ENCODE data around the gene TLX3. TPM values are rescaled to one million over a fixed set of nuclear protein-coding genes. Genes with fewer than 3 reads are reported as not detected.
A peak's percentile ranks its signal among the peaks of the same experiment; 100 is the strongest.

TLX3 gene
- polyA plus RNA-seq, 1 donor (not counting 4 experiments of a cell fraction or from before 2014, with no cell fraction given) = not detected

DNA sequence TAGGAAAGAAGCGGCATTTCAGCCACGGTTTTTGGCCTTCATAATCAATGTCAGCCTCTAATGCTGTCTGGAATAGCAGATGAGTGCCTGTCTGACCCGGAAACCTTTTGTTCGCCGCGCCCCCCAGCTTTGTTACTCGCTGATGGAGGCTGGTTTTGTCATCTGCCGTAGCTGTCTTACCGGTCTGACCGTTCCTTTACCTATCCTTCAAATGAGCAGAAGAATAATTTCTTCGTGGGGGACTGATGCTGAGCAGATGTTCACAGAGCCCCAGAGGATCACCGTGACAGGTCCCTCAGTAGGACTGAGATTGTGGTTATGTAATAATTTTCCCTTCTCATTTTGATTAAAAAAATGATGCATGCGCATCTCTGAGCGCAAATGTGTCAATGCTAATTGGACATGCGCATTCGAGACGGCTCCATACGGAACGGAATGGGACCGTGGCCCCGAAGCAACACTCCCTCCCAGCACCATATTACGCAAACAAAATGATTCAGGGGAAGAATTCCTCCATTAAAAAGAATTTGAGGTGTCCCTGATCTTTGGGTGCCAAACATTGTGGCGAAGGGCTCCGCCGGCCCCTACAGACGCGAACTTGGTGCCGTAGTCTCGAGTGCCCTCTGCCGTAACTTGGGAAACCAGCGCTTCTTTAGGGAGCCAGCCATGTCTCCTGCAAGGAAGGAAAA lies 27.6 kb downstream of the TLX3 start:
- Histone ChIP-seq H3K4me3 (ENCODE audit: control insufficient read depth in 2 of 3, extremely low read depth in 1 of 3, insufficient read depth in 2 of 3, low read depth in 1 of 3, low read length in 3 of 3) (peak overlapping the region; percentile 42 to 70 (median 68)), H3K4me2 (ENCODE audit: control insufficient read depth, extremely low read depth, insufficient read depth, low read depth, low read length) (peak overlapping the region; percentile 90), H3K9me1 (ENCODE audit: control insufficient read depth, extremely low read depth, insufficient read depth, low read length) (no peaks in the 10 kb centered on the region), H3K4me1 (ENCODE audit: control insufficient read depth, extremely low read depth, insufficient read depth, low read length) (no peaks in the 10 kb centered on the region), H3K27ac (ENCODE audit: control insufficient read depth, insufficient read depth, low read length) (no peak overlapping the region), H3K36me3 (ENCODE audit: control insufficient read depth in 2 of 2, extremely low read depth in 1 of 2, insufficient read depth in 2 of 2, low read length in 2 of 2) (no peaks in the 10 kb centered on the region), H4K20me1 (ENCODE audit: control insufficient read depth, extremely low read depth, insufficient read depth, low read length) (no peaks in the 10 kb centered on the region), H3K9ac (ENCODE audit: control insufficient read depth, extremely low read depth, insufficient read depth, low read length) (no peak overlapping the region), H2AFZ (ENCODE audit: control insufficient read depth, low read length) (peak overlapping the region; percentile 92), H3K79me2 (ENCODE audit: control insufficient read depth, insufficient read depth, low read length) (no peaks in the 10 kb centered on the region), H3K27me3 (ENCODE audit: control insufficient read depth, extremely low read depth, insufficient read depth, low read length) (peaks cover 14% of the 10 kb centered on the region), H3K9me3 (ENCODE audit: control insufficient read depth, low read depth, low read length) (no peaks in the 10 kb centered on the region)
- DNase-seq (ENCODE audit: low read depth, low spot score) = no peak
- no peak for TF ChIP-seq EZH2 (IDR thresholded peaks at IDR 0.05; ENCODE audit: low read length)
- TF ChIP-seq, protein P1, sequence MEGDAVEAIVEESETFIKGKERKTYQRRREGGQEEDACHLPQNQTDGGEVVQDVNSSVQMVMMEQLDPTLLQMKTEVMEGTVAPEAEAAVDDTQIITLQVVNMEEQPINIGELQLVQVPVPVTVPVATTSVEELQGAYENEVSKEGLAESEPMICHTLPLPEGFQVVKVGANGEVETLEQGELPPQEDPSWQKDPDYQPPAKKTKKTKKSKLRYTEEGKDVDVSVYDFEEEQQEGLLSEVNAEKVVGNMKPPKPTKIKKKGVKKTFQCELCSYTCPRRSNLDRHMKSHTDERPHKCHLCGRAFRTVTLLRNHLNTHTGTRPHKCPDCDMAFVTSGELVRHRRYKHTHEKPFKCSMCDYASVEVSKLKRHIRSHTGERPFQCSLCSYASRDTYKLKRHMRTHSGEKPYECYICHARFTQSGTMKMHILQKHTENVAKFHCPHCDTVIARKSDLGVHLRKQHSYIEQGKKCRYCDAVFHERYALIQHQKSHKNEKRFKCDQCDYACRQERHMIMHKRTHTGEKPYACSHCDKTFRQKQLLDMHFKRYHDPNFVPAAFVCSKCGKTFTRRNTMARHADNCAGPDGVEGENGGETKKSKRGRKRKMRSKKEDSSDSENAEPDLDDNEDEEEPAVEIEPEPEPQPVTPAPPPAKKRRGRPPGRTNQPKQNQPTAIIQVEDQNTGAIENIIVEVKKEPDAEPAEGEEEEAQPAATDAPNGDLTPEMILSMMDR (optimal IDR thresholded peaks at IDR 0.05 in 1 of 3, IDR thresholded peaks at IDR 0.05 in 1 of 3, conservative IDR thresholded peaks at IDR 0.05 in 1 of 3; ENCODE audit: extremely low read depth in 1 of 3, insufficient read depth in 2 of 3, low read length in 3 of 3) = peak; percentile 64 to 74 (median 73)
- no peak for FAIRE-seq
- dilution Hi-C loops (cut with MboI; ENCODE audit: extremely low pct_ligation_motif_present, low sequenced_read_pairs) = no loop called here

DNA sequence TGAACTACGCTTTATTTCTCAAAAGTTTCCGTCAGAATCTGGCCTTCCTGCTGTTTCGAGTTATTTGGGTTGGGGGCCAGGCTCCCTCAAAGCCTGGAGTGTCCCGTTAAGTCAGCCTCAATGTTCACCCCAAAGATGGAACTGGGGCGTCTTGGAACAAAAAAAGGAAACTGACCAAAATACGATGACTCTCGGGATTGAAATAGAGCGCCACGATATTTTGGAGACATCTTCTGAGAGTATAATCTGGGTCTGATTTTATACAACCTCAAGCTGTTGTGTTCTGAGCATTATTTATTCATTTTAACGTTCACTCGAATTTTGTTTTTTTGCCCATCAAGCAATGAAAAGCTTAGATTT lies 28.1 kb downstream of the TLX3 start:
- no peak for DNase-seq (ENCODE audit: low read depth, low spot score)
- Histone ChIP-seq H3K9me3 (ENCODE audit: control insufficient read depth, low read depth, low read length) (no peaks in the 10 kb centered on the region), H3K9me1 (ENCODE audit: control insufficient read depth, extremely low read depth, insufficient read depth, low read length) (no peaks in the 10 kb centered on the region), H3K4me3 (ENCODE audit: control insufficient read depth in 2 of 3, extremely low read depth in 1 of 3, insufficient read depth in 2 of 3, low read depth in 1 of 3, low read length in 3 of 3) (peak overlapping the region; percentile 42 to 70 (median 68)), H3K36me3 (ENCODE audit: control insufficient read depth in 2 of 2, extremely low read depth in 1 of 2, insufficient read depth in 2 of 2, low read length in 2 of 2) (no peaks in the 10 kb centered on the region), H3K27ac (ENCODE audit: control insufficient read depth, insufficient read depth, low read length) (no peak overlapping the region), H3K9ac (ENCODE audit: control insufficient read depth, extremely low read depth, insufficient read depth, low read length) (no peak overlapping the region), H2AFZ (ENCODE audit: control insufficient read depth, low read length) (peak overlapping the region; percentile 92), H3K79me2 (ENCODE audit: control insufficient read depth, insufficient read depth, low read length) (no peaks in the 10 kb centered on the region), H3K27me3 (ENCODE audit: control insufficient read depth, extremely low read depth, insufficient read depth, low read length) (peaks cover 14% of the 10 kb centered on the region), H3K4me2 (ENCODE audit: control insufficient read depth, extremely low read depth, insufficient read depth, low read depth, low read length) (peak overlapping the region; percentile 90), H3K4me1 (ENCODE audit: control insufficient read depth, extremely low read depth, insufficient read depth, low read length) (no peaks in the 10 kb centered on the region), H4K20me1 (ENCODE audit: control insufficient read depth, extremely low read depth, insufficient read depth, low read length) (no peaks in the 10 kb centered on the region)
- dilution Hi-C loops (cut with MboI; ENCODE audit: extremely low pct_ligation_motif_present, low sequenced_read_pairs) = no loop called here
- TF ChIP-seq, protein P1 (optimal IDR thresholded peaks at IDR 0.05 in 1 of 3, IDR thresholded peaks at IDR 0.05 in 1 of 3, conservative IDR thresholded peaks at IDR 0.05 in 1 of 3; ENCODE audit: extremely low read depth in 1 of 3, insufficient read depth in 2 of 3, low read length in 3 of 3) = no peak
- TF ChIP-seq EZH2 (IDR thresholded peaks at IDR 0.05; ENCODE audit: low read length) = no peak
- FAIRE-seq = no peak

Data from keratinocyte (primary cell).